NCI-H1417 (cell line): ENCODE data around the gene CIB2.

Experiments
- DNase-seq, 3 experiments: peaks; one replicate each; lab custom pipeline; 2025; lab: John Stamatoyannopoulos, UW

The CIB2 gene

GRCh38 chr15:78149068-78149804 lies 18.0 kb upstream of the CIB2 start, which contains the start of gene IDH3A:
Gene IDH3A, plus strand, starts transcription at chr15:78149362. Its CDS starts 42 bp downstream, at chr15:78149404.
- peak; percentile 95 to 99 (median 98) for DNase-seq

GRCh38 chr15:78148392-78149067 lies 17.3 kb upstream of the CIB2 start:
- DNase-seq = no peak

GRCh38 chr15:78147566-78147965 lies 16.3 kb upstream of the CIB2 start:
- no peak for DNase-seq

- DNase-seq = no peak
These were observed 15.3 kb upstream of the CIB2 start for GRCh38 chr15:78146425-78147154.

GRCh38 chr15:78142332-78142731 lies 11.1 kb upstream of the CIB2 start:
- DNase-seq = no peak

- no peak for DNase-seq
These were observed 9.0 kb upstream of the CIB2 start for GRCh38 chr15:78140292-78140691.

- DNase-seq = no peak
These were observed 8.3 kb upstream of the CIB2 start for GRCh38 chr15:78139578-78139977.

- no peak for DNase-seq
These were observed 2.6 kb upstream of the CIB2 start for GRCh38 chr15:78133801-78134200.

GRCh38 chr15:78130466-78131294 lies 565 bp downstream of the CIB2 start:
- DNase-seq = peak; percentile 26 to 61 (median 49)

GRCh38 chr15:78129751-78130287 lies 1.4 kb downstream of the CIB2 start:
- peak in 1 of 3 experiments; percentile 19 for DNase-seq

GRCh38 chr15:78129077-78129750 lies 2.0 kb downstream of the CIB2 start:
- no peak for DNase-seq

GRCh38 chr15:78127882-78128281 lies 3.4 kb downstream of the CIB2 start:
- peak in 1 of 3 experiments; percentile 32 for DNase-seq

GRCh38 chr15:78125267-78125666 lies 6.0 kb downstream of the CIB2 start:
- DNase-seq = no peak

GRCh38 chr15:78120523-78120922 lies 10.7 kb downstream of the CIB2 start:
- no peak for DNase-seq

GRCh38 chr15:78112551-78112950 lies 18.7 kb downstream of the CIB2 start:
- DNase-seq = no peak

- no peak for DNase-seq
These were observed 19.5 kb downstream of the CIB2 start for GRCh38 chr15:78111788-78112187.

GRCh38 chr15:78110916-78111475 lies 20.2 kb downstream of the CIB2 start:
- no peak for DNase-seq

- DNase-seq = no peak
These were observed 21.1 kb downstream of the CIB2 start for GRCh38 chr15:78110096-78110495.

GRCh38 chr15:78109156-78109555 lies 22.1 kb downstream of the CIB2 start:
- DNase-seq = no peak

GRCh38 chr15:78108300-78109084 lies 22.8 kb downstream of the CIB2 start:
- peak; percentile 45 to 90 (median 72) for DNase-seq
